ENCODE measurements around the gene TRAF3IP1. TPM values are rescaled to one million over a fixed set of nuclear protein-coding genes. Genes with fewer than 3 reads are reported as not detected.

TRAF3IP1 gene
- total RNA-seq, 3 donors from 2014 or later: 16.4 to 19.1 (median 17.8) TPM

- ATAC-seq: no peak
- peaks cover 3% of the 10 kb centered on the region for H3K27me3 Mint-ChIP-seq (ENCODE audit: low read depth)
- no peak for DNase-seq
- no peak overlapping the region for H3K4me3 Mint-ChIP-seq
- no peaks in the 10 kb centered on the region for H3K4me1 Mint-ChIP-seq (ENCODE audit: low read depth)
- peaks cover 9% of the 10 kb centered on the region for H3K36me3 Mint-ChIP-seq (ENCODE audit: insufficient read depth)
- peaks cover 7% of the 10 kb centered on the region for H3K9me3 Mint-ChIP-seq
Observed at GRCh38 chr2:238418196-238418998, 98.1 kb downstream of the TRAF3IP1 start.

DNA sequence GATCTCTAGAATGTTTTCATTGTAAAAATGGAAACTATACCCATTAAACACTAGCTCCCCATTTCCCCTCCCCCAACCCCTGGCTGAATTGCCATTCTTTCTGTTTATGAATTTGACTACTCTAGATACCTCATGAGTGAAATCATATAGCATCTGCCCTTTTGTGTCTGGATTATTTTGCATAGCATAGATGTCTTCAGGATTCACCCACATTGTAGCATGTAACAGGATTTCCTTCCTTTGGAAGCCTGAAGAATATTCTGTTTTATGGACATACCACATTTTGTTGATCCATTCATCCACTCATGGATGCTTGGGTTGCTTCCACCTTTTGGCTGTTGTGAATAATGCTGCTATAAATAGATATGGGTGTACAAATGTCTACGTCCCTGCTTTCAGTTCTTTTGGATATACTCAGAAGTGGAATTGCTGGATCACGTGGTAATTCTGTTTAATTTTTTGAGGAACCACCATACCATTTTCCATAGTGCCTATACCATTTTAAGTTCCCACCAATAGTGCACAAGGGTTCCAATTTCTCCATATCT lies 98.8 kb downstream of the TRAF3IP1 start:
- no peak for ATAC-seq
- peaks cover 7% of the 10 kb centered on the region for H3K9me3 Mint-ChIP-seq
- no peak overlapping the region for H3K4me3 Mint-ChIP-seq
- no peaks in the 10 kb centered on the region for H3K4me1 Mint-ChIP-seq (ENCODE audit: low read depth)
- H3K27me3 Mint-ChIP-seq (ENCODE audit: low read depth): peaks cover 3% of the 10 kb centered on the region
- no peak for DNase-seq
- H3K36me3 Mint-ChIP-seq (ENCODE audit: insufficient read depth): peaks cover 9% of the 10 kb centered on the region

GRCh38 chr2:238420442-238420841 lies 100.1 kb downstream of the TRAF3IP1 start:
- no peak overlapping the region for H3K4me3 Mint-ChIP-seq
- ATAC-seq: no peak

DNA sequence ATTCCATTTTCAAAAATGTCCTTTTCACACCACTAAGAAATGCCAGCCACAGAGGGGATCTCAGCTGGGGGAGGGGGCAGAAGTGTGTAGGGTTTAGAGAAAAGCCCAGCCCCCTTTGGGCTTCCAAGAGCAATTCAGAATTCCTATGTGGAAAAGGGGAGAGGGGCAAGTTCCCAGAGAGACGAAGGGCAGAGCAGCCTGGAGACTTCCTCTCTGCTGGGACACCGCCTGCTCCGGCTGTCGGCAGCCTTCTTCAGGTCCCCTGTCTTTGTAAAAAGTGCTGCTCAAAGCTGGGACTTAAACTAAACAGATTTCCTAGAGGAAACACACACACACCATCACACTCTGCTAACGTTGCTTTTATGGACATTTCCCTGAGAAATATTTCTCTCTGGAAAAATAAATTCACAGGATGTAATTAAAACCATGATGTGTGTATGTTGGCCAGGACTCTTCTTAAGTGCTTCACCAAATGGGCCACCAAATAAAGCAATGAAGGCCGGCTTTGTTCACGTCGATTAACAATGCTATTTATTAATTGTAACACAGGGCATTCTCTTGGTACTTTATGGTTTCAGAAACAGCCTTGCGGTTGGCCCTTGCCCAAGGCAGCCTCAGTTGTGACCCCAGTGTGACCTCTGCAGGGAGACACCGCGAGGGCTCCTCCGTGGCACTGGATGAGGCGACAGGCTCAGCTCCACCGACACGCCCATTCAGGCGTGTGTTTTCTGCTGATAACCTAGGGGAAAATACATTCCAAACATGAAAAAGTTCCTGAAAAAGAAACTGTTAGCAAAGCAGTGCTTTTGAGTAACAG lies 100.8 kb downstream of the TRAF3IP1 start:
- Mint-ChIP-seq H3K9me3 (peaks cover 2% of the 10 kb centered on the region), H3K4me1 (ENCODE audit: low read depth) (peaks cover 4% of the 10 kb centered on the region), H3K4me3 (no peak overlapping the region), H3K36me3 (ENCODE audit: insufficient read depth) (peaks cover 7% of the 10 kb centered on the region), H3K27me3 (ENCODE audit: low read depth) (peaks cover 3% of the 10 kb centered on the region)
- DNase-seq (no peak), ATAC-seq (no peak)

More at GRCh38 chr2:238420442-238420841, 100.1 kb downstream of the TRAF3IP1 start:
- no peak for DNase-seq
- peaks cover 7% of the 10 kb centered on the region for H3K9me3 Mint-ChIP-seq
- H3K27me3 Mint-ChIP-seq (ENCODE audit: low read depth): peaks cover 3% of the 10 kb centered on the region
- H3K4me1 Mint-ChIP-seq (ENCODE audit: low read depth): peaks cover 2% of the 10 kb centered on the region
- H3K36me3 Mint-ChIP-seq (ENCODE audit: insufficient read depth): peaks cover 9% of the 10 kb centered on the region

- no peak for ATAC-seq
- H3K4me3 Mint-ChIP-seq: no peak overlapping the region
- no peak for DNase-seq
Observed at GRCh38 chr2:238421695-238422035, 101.3 kb downstream of the TRAF3IP1 start.

DNA sequence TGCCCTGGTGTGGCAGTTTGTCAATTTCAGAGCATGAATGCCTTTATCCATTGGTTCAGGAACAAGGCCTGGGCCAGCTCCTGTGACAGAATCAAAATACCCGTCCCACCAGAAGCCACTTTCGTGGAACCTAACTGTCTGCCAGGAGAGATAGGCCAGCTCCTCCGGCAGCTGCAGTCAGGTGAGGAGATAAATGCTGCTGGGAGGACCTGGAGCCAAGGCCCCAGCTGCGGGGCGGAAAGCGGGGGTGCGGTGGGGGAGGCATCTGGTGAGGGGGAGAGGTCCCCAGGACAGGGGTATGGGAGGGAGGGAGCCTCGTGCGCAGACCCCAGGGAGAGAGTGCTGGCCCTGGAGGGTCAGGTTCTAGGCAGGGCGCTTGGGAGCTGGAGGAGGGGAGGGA lies 102.0 kb downstream of the TRAF3IP1 start:
- Mint-ChIP-seq H3K4me1 (ENCODE audit: low read depth) (peaks cover 6% of the 10 kb centered on the region), H3K36me3 (ENCODE audit: insufficient read depth) (peaks cover 2% of the 10 kb centered on the region), H3K4me3 (no peak overlapping the region), H3K9me3 (no peaks in the 10 kb centered on the region), H3K27me3 (ENCODE audit: low read depth) (peaks cover 3% of the 10 kb centered on the region)
- ATAC-seq (no peak), DNase-seq (no peak)

More at GRCh38 chr2:238421695-238422035, 101.3 kb downstream of the TRAF3IP1 start:
- Mint-ChIP-seq H3K4me1 (ENCODE audit: low read depth) (peaks cover 6% of the 10 kb centered on the region), H3K27me3 (ENCODE audit: low read depth) (peaks cover 3% of the 10 kb centered on the region), H3K9me3 (no peaks in the 10 kb centered on the region), H3K36me3 (ENCODE audit: insufficient read depth) (peaks cover 3% of the 10 kb centered on the region)

- DNase-seq: no peak
- peaks cover 10% of the 10 kb centered on the region for H3K4me1 Mint-ChIP-seq (ENCODE audit: low read depth)
- no peak overlapping the region for H3K4me3 Mint-ChIP-seq
- no peak for ATAC-seq
- H3K27me3 Mint-ChIP-seq (ENCODE audit: low read depth): peaks cover 3% of the 10 kb centered on the region
- H3K36me3 Mint-ChIP-seq (ENCODE audit: insufficient read depth): peaks cover 3% of the 10 kb centered on the region
- H3K9me3 Mint-ChIP-seq: no peaks in the 10 kb centered on the region
Observed at GRCh38 chr2:238422940-238423339, 102.6 kb downstream of the TRAF3IP1 start.

DNA sequence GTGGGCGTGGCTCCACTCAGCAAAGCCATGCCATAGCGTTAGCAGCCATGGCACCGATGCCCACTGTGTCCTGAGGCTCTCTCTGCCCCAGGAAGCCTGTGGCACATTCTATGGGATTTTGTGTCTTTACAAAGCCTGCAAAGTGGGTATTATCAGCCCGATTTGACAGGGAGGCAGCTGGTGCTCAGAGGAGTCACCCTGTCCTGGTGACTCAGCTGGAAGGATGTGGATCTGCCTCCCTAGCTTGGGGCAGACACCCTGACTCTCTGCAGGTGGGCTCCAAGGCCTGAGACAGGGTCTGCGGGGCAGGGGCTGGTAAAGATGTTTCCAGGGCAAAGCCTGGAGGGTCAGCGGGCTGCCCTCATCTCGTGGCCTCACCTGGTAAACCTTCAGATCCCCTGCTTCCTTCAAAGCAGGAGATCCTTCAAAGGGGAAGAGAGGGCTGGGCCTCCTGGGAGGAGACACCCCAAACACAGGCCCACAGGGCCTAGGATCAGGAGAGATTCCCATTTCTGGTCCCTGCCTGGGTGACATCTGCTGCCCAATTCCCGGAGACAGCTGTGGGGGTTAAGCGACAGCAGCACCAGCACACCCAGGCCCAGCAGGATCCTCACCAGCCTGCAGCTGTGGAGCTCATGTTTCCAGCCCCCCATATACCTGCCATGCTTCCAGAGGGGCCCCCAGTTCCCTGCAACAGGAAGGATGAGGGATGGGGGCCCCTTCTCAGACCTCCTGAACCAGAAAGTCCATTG lies 103.4 kb downstream of the TRAF3IP1 start:
- Mint-ChIP-seq H3K9me3 (no peaks in the 10 kb centered on the region), H3K27me3 (ENCODE audit: low read depth) (no peaks in the 10 kb centered on the region), H3K4me1 (ENCODE audit: low read depth) (peaks cover 18% of the 10 kb centered on the region), H3K36me3 (ENCODE audit: insufficient read depth) (peaks cover 4% of the 10 kb centered on the region), H3K4me3 (no peak overlapping the region)
- ATAC-seq: no peak
- DNase-seq: no peak

- H3K4me3 Mint-ChIP-seq: peak overlapping the region; percentile 42
Observed at GRCh38 chr2:238424313-238424700, 104.0 kb downstream of the TRAF3IP1 start.

DNA sequence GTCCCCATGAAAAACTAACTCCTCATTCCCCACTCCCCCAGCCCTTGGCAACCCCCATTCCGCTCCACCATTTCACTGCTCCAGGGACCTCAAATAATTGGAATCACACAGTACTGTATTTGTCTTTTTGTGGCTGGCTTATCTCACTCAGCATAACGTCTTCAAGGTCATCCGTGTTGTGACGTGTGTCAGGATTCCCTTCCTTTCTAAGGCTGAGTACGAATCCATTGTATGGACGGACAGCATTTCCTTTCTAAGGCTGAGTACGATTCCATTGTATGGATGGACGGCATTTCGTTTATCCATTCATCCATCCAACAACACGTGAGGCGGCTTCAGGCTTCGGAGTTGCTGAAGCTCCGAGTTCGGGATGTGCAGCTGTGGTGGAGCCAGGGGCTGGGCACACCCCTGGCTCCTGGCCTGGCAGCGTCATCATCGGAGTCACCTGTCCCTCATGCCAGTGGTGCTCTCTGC lies 105.2 kb downstream of the TRAF3IP1 start:
- peak overlapping the region; percentile 87 for H3K4me3 Mint-ChIP-seq
- H3K9me3 Mint-ChIP-seq: no peaks in the 10 kb centered on the region
- peaks cover 32% of the 10 kb centered on the region for H3K4me1 Mint-ChIP-seq (ENCODE audit: low read depth)
- H3K27me3 Mint-ChIP-seq (ENCODE audit: low read depth): no peaks in the 10 kb centered on the region
- H3K36me3 Mint-ChIP-seq (ENCODE audit: insufficient read depth): peaks cover 17% of the 10 kb centered on the region
- ATAC-seq (no peak), DNase-seq (no peak)

More at GRCh38 chr2:238424313-238424700, 104.0 kb downstream of the TRAF3IP1 start:
- ATAC-seq (no peak), DNase-seq (no peak)
- no peaks in the 10 kb centered on the region for H3K9me3 Mint-ChIP-seq
- peaks cover 8% of the 10 kb centered on the region for H3K36me3 Mint-ChIP-seq (ENCODE audit: insufficient read depth)
- no peaks in the 10 kb centered on the region for H3K27me3 Mint-ChIP-seq (ENCODE audit: low read depth)
- H3K4me1 Mint-ChIP-seq (ENCODE audit: low read depth): peaks cover 23% of the 10 kb centered on the region

DNA sequence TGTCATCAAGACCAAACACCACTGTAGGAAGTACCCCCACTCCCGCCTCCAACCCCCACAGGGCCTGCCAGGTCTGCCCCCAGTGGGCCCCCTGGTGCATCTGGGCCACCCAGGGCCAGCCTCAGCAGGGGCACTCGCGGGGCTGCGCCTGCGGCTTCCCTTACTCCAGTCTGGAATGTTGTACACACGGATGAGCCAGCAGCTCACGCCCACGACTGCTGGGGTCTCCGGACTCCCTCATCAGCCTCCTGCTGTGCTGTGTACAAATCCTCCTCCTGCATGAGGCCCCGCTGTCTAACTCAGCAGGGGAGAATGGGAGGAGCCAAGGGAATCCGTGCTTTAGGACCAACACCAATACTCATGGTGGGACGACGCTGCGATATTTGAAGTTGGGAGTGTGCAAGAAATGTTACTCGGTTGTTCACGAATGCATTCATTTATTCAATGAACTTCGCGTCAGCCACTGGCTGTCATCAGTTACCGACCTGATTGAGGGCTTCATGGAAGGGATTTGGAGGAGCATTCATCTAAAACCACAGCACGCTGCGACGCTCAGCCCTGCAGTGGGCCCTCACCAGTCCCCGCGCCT lies 105.8 kb downstream of the TRAF3IP1 start:
- DNase-seq: no peak
- no peaks in the 10 kb centered on the region for H3K27me3 Mint-ChIP-seq (ENCODE audit: low read depth)
- no peaks in the 10 kb centered on the region for H3K9me3 Mint-ChIP-seq
- H3K4me1 Mint-ChIP-seq (ENCODE audit: low read depth): peaks cover 36% of the 10 kb centered on the region
- peak; percentile 17 to 19 for ATAC-seq
- H3K36me3 Mint-ChIP-seq (ENCODE audit: insufficient read depth): peaks cover 18% of the 10 kb centered on the region
- peak overlapping the region; percentile 87 for H3K4me3 Mint-ChIP-seq

DNA sequence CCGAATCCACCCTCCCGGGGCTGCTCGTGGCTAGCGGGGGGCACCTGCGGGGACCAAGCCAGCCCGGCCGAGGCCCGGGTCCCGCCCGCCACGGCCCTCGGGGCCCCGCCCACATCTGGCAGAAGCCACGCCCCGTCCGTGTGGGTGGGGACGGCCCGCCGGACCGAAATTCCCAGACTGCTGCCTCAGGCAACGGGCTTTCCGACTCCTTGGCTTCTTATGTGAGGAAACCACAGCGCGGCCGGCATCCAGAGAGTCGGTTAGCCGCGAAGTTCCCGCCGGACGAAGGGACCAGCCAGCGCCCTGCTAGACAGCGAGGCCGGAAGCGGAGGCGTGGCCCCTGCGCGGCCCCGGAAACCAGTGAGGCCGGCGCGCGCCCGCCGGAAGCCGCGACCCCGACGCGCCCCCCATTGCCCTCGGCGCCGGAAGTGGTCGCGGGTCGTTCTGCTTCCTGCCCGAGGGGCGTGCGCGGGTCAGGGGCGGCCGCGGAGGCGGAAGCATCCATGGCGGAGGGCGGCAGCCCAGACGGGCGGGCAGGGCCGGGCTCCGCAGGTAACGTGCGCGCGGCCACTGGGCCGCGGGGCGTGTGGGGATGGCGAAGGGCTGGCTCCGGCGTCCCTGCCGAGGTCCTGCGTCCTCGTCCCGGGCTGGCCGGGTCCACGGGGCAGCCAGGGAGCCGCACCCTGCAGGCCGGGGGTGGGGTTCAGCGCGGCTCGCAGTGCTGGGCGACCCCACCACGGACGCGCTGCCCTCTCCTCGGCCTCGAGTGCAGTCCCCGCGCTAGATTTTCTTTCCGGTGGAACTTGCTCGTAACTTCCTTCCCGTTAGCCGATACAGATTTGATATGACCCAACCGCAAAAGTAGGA lies 106.5 kb downstream of the TRAF3IP1 start, which contains the start of gene ASB1:
TSS of gene ASB1 (plus strand) at position 360 of the 867 bp plus-strand sequence. CDS start at position 504, 144 bp downstream.
- Mint-ChIP-seq H3K4me1 (ENCODE audit: low read depth) (peaks cover 42% of the 10 kb centered on the region), H3K36me3 (ENCODE audit: insufficient read depth) (peaks cover 18% of the 10 kb centered on the region), H3K27me3 (ENCODE audit: low read depth) (no peaks in the 10 kb centered on the region), H3K4me3 (peak within 1 kb of the TSS; percentile 91), H3K9me3 (no peaks in the 10 kb centered on the region)
- DNase-seq (peak; percentile 80), ATAC-seq (peak; percentile 81 to 83)
